GM12864 (cell line): ENCODE results near the gene KIAA1614.

ENCODE experiments used
- DNase-seq: peaks from one replicate; pipeline ENCODE4 v3.0.0-alpha.2; 2011; ENCODE audit warnings: low read depth
- H3K4me3 ChIP-seq: 2 replicates; pipeline ENCODE4 v1.5.1; 2011; ENCODE audit warnings: mild to moderate bottlenecking, low read depth, low read length, control low read depth
- CTCF ChIP-seq: IDR thresholded peaks from 2 replicates; pipeline ENCODE4 v1.5.1; 2011; ENCODE audit warnings: low read depth, mild to moderate bottlenecking, moderate library complexity, low read length, control low read depth, inconsistent platforms; ENCODE audit errors: missing control alignments

Gene KIAA1614

DNA sequence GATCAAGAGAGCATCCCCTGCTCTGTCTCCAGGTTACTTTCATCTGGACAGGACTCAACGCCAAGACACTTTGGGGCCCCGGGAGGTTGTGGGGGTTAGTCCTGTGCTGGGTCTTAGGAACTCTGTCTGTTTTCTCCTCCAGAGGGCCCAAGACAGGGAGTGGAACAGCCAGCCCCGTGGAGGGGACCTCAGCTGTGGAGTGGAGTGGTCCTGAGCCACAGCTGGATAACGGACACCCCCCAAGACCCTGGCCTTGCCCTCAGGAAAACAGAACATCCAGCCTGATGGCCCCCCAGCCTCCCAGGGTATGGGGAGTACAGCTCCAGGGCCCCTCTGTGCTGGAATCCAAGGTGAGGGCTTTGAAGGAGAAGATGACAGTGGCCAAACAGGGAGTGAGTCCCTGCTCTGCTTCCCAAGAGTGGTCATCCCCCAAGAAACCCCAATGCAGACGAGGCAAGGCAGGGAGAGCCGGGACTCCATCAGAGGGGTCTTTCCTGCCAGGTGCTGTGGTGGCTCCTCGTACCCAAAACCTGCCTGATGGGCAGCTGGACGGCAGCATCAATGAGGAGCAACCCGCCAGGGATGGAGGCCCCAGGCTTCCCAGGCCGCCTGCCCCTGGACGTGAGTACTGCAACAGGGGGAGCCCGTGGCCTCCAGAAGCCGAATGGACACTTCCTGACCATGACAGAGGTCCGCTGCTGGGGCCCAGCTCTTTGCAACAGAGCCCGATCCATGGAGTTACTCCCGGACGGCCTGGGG is 3.5 kb downstream of the KIAA1614 start:
- TF ChIP-seq CTCF = no peak
- H3K4me3 ChIP-seq = no peak overlapping the region
- no peak for DNase-seq

- TF ChIP-seq CTCF = no peak
- no peak for DNase-seq
- H3K4me3 ChIP-seq = no peak overlapping the region
Measured at GRCh38 chr1:180916771-180917170, 4.1 kb downstream of the KIAA1614 start.

- no peak overlapping the region for H3K4me3 ChIP-seq
- TF ChIP-seq CTCF = peak; percentile 12
- no peak for DNase-seq
Measured at GRCh38 chr1:180917306-180918065, 4.8 kb downstream of the KIAA1614 start.

GRCh38 chr1:180918519-180918918 is 5.8 kb downstream of the KIAA1614 start:
- DNase-seq = no peak
- H3K4me3 ChIP-seq = no peak overlapping the region
- no peak for TF ChIP-seq CTCF

GRCh38 chr1:180919183-180919700 is 6.5 kb downstream of the KIAA1614 start:
- H3K4me3 ChIP-seq = no peak overlapping the region
- no peak for DNase-seq
- TF ChIP-seq CTCF = no peak

- no peak for DNase-seq
- H3K4me3 ChIP-seq = no peak overlapping the region
- TF ChIP-seq CTCF = no peak
Measured at GRCh38 chr1:180920193-180920592, 7.5 kb downstream of the KIAA1614 start.

DNA sequence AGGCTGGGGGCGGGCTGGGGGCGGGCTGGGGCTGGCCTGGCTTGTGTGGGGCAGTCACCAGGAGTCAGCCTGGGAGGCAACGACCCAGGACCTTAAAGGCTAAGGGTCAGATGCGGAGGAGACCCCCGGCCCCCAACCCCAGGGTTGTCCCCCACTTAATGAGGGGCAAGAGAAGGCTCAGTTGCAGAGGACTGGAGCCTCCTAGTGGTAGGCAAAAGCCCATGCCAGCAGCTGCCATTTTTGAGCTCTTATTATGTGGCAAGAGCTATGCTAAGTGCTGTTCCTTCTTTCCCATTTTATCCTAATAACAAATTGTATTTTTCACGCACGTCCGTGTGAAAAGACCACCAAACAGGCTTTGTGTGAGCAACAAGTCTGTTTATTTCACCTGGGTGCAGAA is 8.0 kb downstream of the KIAA1614 start:
- no peak for DNase-seq
- TF ChIP-seq CTCF = peak; percentile 61
- H3K4me3 ChIP-seq = no peak overlapping the region
